ENCODE data around the gene ANKRD10.

ANKRD10 gene

DNA sequence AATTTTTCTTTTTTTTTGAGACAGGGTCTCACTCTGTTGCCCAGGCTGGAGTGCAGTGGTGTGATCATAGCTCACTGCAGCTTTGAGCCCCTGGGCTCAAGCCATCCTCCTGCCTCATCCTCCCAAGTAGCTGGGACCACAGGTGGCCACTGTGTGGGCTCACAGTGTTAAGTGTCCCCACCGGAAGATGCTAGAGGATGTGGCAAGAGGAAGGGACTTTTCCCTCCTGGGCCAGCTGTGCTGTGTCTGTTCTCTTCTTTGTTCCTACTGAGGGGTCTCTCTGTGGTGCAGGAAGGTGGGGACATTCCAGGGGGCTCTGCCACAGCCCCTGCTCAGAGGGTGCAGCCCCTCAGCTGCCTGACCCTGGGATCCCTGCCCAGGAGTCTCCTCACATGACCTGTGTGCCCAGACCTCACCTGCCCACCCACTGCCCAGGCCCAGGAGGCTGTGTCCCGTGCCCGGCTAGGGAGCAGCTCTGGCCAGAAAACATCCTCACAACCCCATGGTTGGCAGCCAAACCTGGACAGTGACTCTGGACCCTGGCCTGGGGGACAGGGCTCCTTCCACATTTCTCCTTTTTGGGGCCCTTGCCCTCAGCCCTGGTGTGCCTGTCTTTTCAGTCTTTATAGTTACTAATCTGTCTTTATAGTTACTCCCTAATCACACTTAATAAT, 14.4 kb upstream of the ANKRD10 start:
- ATAC-seq, result no peak
- TF ChIP-seq ARNTL (CRISPR knock-in tag; IDR thresholded peaks at IDR 0.05; ENCODE audit: borderline replicate concordance, low read depth), result no peak
- TF ChIP-seq ZC3H10 (CRISPR knock-in tag; IDR thresholded peaks at IDR 0.05), result no peak
- no peak for TF ChIP-seq ZNF8 (CRISPR knock-in tag; IDR thresholded peaks at IDR 0.05)
- no peak for TF ChIP-seq ZFP30 (CRISPR knock-in tag; IDR thresholded peaks at IDR 0.05)
- TF ChIP-seq GLIS3 (CRISPR knock-in tag; IDR thresholded peaks at IDR 0.05), result no peak
- TF ChIP-seq BACH2 (CRISPR knock-in tag; IDR thresholded peaks at IDR 0.05; ENCODE audit: borderline replicate concordance), result no peak
- TF ChIP-seq ESRRG (CRISPR knock-in tag; IDR thresholded peaks at IDR 0.05), result no peak
- TF ChIP-seq RARB (CRISPR knock-in tag; IDR thresholded peaks at IDR 0.05), result no peak
- TF ChIP-seq TCF4 (CRISPR knock-in tag; IDR thresholded peaks at IDR 0.05; ENCODE audit: borderline replicate concordance), result no peak
- TF ChIP-seq ZFP3 (CRISPR knock-in tag; IDR thresholded peaks at IDR 0.05), result no peak
- TF ChIP-seq PATZ1 (CRISPR knock-in tag; IDR thresholded peaks at IDR 0.05; ENCODE audit: borderline replicate concordance), result no peak
- no peak for TF ChIP-seq PPARA (CRISPR knock-in tag; IDR thresholded peaks at IDR 0.05; ENCODE audit: borderline replicate concordance)
- no peak for TF ChIP-seq ZNF70 (CRISPR knock-in tag; IDR thresholded peaks at IDR 0.05)
- TF ChIP-seq, protein P1, sequence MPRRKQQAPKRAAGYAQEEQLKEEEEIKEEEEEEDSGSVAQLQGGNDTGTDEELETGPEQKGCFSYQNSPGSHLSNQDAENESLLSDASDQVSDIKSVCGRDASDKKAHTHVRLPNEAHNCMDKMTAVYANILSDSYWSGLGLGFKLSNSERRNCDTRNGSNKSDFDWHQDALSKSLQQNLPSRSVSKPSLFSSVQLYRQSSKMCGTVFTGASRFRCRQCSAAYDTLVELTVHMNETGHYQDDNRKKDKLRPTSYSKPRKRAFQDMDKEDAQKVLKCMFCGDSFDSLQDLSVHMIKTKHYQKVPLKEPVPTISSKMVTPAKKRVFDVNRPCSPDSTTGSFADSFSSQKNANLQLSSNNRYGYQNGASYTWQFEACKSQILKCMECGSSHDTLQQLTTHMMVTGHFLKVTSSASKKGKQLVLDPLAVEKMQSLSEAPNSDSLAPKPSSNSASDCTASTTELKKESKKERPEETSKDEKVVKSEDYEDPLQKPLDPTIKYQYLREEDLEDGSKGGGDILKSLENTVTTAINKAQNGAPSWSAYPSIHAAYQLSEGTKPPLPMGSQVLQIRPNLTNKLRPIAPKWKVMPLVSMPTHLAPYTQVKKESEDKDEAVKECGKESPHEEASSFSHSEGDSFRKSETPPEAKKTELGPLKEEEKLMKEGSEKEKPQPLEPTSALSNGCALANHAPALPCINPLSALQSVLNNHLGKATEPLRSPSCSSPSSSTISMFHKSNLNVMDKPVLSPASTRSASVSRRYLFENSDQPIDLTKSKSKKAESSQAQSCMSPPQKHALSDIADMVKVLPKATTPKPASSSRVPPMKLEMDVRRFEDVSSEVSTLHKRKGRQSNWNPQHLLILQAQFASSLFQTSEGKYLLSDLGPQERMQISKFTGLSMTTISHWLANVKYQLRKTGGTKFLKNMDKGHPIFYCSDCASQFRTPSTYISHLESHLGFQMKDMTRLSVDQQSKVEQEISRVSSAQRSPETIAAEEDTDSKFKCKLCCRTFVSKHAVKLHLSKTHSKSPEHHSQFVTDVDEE (CRISPR knock-in tag; IDR thresholded peaks at IDR 0.05), result no peak
- no peak for TF ChIP-seq CSRNP3 (CRISPR knock-in tag; IDR thresholded peaks at IDR 0.05)
- TF ChIP-seq POU6F1 (CRISPR knock-in tag; IDR thresholded peaks at IDR 0.05; ENCODE audit: borderline replicate concordance, low read depth), result no peak
- TF ChIP-seq ISL1 (CRISPR knock-in tag; IDR thresholded peaks at IDR 0.05), result no peak
- TF ChIP-seq ZNF565 (CRISPR knock-in tag; conservative IDR thresholded peaks at IDR 0.05; ENCODE audit: low read depth), result no peak
- TF ChIP-seq CREB5 (CRISPR knock-in tag; IDR thresholded peaks at IDR 0.05; ENCODE audit: low read depth), result no peak
- no peak for TF ChIP-seq CSDC2 (CRISPR knock-in tag; IDR thresholded peaks at IDR 0.05)

DNA sequence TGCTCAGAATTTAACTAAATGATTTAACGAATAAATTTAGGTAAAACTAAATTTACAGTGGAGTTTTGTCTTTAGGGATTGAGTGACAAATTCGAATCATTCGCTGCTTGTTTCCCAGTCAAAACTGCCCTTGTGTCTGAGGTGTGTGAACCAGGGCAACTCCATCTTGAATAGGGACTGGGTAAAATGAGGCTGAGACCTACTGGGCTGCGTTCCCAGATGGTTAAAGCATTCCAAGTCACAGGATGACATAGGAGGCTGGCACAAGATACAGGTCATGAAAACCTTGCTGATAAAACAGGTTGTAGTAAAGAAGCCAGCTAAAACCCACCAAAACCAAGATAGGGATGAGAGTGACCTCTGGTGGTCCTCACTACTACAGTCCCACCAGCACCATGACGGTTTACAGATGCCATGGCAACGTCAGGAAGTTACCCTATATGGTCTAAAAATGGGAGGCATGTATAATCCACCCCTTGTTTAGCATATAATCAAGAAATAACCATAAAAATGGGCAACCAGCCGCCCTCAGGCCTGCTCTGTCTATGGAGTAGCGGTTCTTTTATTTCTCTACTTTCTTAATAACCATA, 10.2 kb upstream of the ANKRD10 start:
- TF ChIP-seq SNAI2 (CRISPR knock-in tag; IDR thresholded peaks at IDR 0.05) (no peak), CSRNP3 (CRISPR knock-in tag; IDR thresholded peaks at IDR 0.05) (no peak), GLIS3 (CRISPR knock-in tag; IDR thresholded peaks at IDR 0.05) (no peak), ZNF8 (CRISPR knock-in tag; IDR thresholded peaks at IDR 0.05) (no peak), ARNTL (CRISPR knock-in tag; IDR thresholded peaks at IDR 0.05; ENCODE audit: borderline replicate concordance, low read depth) (no peak), ZNF565 (CRISPR knock-in tag; conservative IDR thresholded peaks at IDR 0.05; ENCODE audit: low read depth) (no peak), RARB (CRISPR knock-in tag; IDR thresholded peaks at IDR 0.05) (no peak), BACH2 (CRISPR knock-in tag; IDR thresholded peaks at IDR 0.05; ENCODE audit: borderline replicate concordance) (no peak), ESRRG (CRISPR knock-in tag; IDR thresholded peaks at IDR 0.05) (no peak), CSDC2 (CRISPR knock-in tag; IDR thresholded peaks at IDR 0.05) (no peak), ZFP3 (CRISPR knock-in tag; IDR thresholded peaks at IDR 0.05) (no peak)
- no peak for ATAC-seq

Measured in SK-N-SH treated with all-trans-retinoic acid at 6 μM for 48 hours (cell line).